H1 (cell line): ENCODE results near the gene PRR7. TPM values are rescaled to one million over a fixed set of nuclear protein-coding genes. Genes with fewer than 3 reads are reported as not detected.

Experiments
- CTCF ChIA-PET: fragments of 300-600 bp; sonication (Branson Sonifier 250); formaldehyde crosslinking; loops from one replicate; lab custom pipeline; 2021; ENCODE audit not compliant: partially characterized antibody; lab: Charles Lee
- POLR2A ChIA-PET: fragments of 300-600 bp; sonication (Branson Sonifier 250); formaldehyde crosslinking; loops from one replicate; lab custom pipeline; 2021; ENCODE audit warnings: inconsistent platforms; ENCODE audit not compliant: partially characterized antibody; lab: Charles Lee
- DNase-seq, 2 experiments: peaks; one replicate each; pipeline versions ENCODE4 v3.0.0 to v3.0.0-alpha.2; 2010 to 2022; ENCODE audit warnings: low spot score in 2 of 2, low read depth in 1 of 2, mixed read lengths in 1 of 2
- FAIRE-seq: peaks from 2 replicates; lab custom pipeline; 2011; peaks lifted over from hg19 to GRCh38; lab: Jason Lieb, UNC
- H2AFZ ChIP-seq: 2 replicates; pipeline ENCODE4 v1.8.1; 2012; ENCODE audit warnings: low read length, inconsistent platforms
- H2AK5ac ChIP-seq: 2 replicates; pipeline ENCODE4 v1.6.1; 2013; ENCODE audit warnings: low read depth, low read length
- H2BK120ac ChIP-seq: replicated peaks from 2 replicates; pipeline ENCODE3; 2013; ENCODE audit warnings: low read depth, low read length, inconsistent platforms
- H2BK12ac ChIP-seq: 2 replicates; pipeline ENCODE4 v1.6.1; 2013; ENCODE audit warnings: low read depth, low read length
- H2BK15ac ChIP-seq: 2 replicates; pipeline ENCODE4 v1.6.1; 2013; ENCODE audit warnings: low read length
- H2BK20ac ChIP-seq: 2 replicates; pipeline ENCODE4 v1.6.1; 2013; ENCODE audit warnings: low read length
- H2BK5ac ChIP-seq: 2 replicates; pipeline ENCODE4 v1.6.1; 2013; ENCODE audit warnings: low read depth, low read length
- H3K14ac ChIP-seq: 2 replicates; pipeline ENCODE4 v1.6.1; 2013; ENCODE audit warnings: inconsistent platforms; ENCODE audit not compliant: insufficient read length
- H3K18ac ChIP-seq: 2 replicates; pipeline ENCODE4 v1.6.1; 2013; ENCODE audit warnings: low read length; ENCODE audit errors: extremely low read depth
- H3K23ac ChIP-seq: 2 replicates; pipeline ENCODE4 v1.6.1; 2013; ENCODE audit warnings: inconsistent platforms; ENCODE audit not compliant: insufficient read length
- H3K23me2 ChIP-seq: 2 replicates; pipeline ENCODE4 v1.6.1; 2013; ENCODE audit warnings: low read depth, low read length
- H3K27ac ChIP-seq: 2 replicates; pipeline ENCODE4 v1.6.1; 2011; ENCODE audit warnings: low read depth, low read length, inconsistent platforms
- H3K27me3 ChIP-seq, 4 experiments: replicated peaks in 1 of 4; 1 replicate in 1 of 4; 2 replicates in 3 of 4; pipeline versions ENCODE4 v1.6.1 to v1.8.1; 2011 to 2013; ENCODE audit warnings: low read length in 3 of 4, mild to moderate bottlenecking in 3 of 4, inconsistent platforms in 2 of 4, mixed read lengths in 2 of 4, moderate library complexity in 1 of 4; ENCODE audit not compliant: control insufficient read depth in 3 of 4, insufficient read depth in 3 of 4; ENCODE audit errors: extremely low read depth in 1 of 4
- H3K36me3 ChIP-seq, 4 experiments: 2 replicates each; pipeline versions ENCODE4 v1.6.1 to v1.8.1; 2011 to 2013; ENCODE audit warnings: mild to moderate bottlenecking in 4 of 4, low read length in 3 of 4, moderate library complexity in 2 of 4, control low read depth in 1 of 4, inconsistent platforms in 1 of 4; ENCODE audit not compliant: insufficient read depth in 4 of 4, control insufficient read depth in 2 of 4
- H3K4ac ChIP-seq: replicated peaks from 2 replicates; pipeline ENCODE3; 2013; ENCODE audit warnings: low read length, low read depth, mixed read lengths, inconsistent platforms; ENCODE audit not compliant: insufficient read length
- H3K4me1 ChIP-seq, 4 experiments: replicated peaks in 1 of 4; 1 replicate in 1 of 4; 2 replicates in 3 of 4; pipeline versions ENCODE4 v1.6.1 to v1.8.1; 2011 to 2013; ENCODE audit warnings: low read length in 3 of 4, inconsistent platforms in 2 of 4, mixed read lengths in 1 of 4; ENCODE audit not compliant: insufficient read depth in 4 of 4, control insufficient read depth in 3 of 4
- H3K4me2 ChIP-seq, 2 experiments: 2 replicates each; pipeline versions ENCODE4 v1.6.1 to v1.8.1; 2011 to 2013; ENCODE audit warnings: low read depth in 2 of 2, low read length in 2 of 2, control low read depth in 1 of 2, inconsistent platforms in 1 of 2, mild to moderate bottlenecking in 1 of 2; ENCODE audit not compliant: insufficient read depth in 1 of 2
- H3K4me3 ChIP-seq, 4 experiments: fragments of 200-600, 300-600 bp in 1 of 4; sonication (generic), shearing (Covaris generic), sonication (Bioruptor Twin) in 1 of 4; 2 replicates each; pipeline versions ENCODE4 v1.5.1 to v1.8.1; 2011 to 2016; ENCODE audit warnings: low read length in 4 of 4, low read depth in 3 of 4, control low read depth in 2 of 4, inconsistent platforms in 2 of 4, mild to moderate bottlenecking in 2 of 4, mixed read lengths in 1 of 4, moderate library complexity in 1 of 4; ENCODE audit not compliant: insufficient read depth in 2 of 4; ENCODE audit errors: extremely low read depth in 1 of 4
- H3K56ac ChIP-seq: replicated peaks from 2 replicates; pipeline ENCODE3; 2013; ENCODE audit warnings: low read depth, mild to moderate bottlenecking, mixed read lengths, low read length, inconsistent platforms; ENCODE audit not compliant: insufficient read length
- H3K79me1 ChIP-seq: 2 replicates; pipeline ENCODE4 v1.6.1; 2013; ENCODE audit warnings: low read depth, low read length, control low read depth
- H3K79me2 ChIP-seq, 2 experiments: 2 replicates each; pipeline versions ENCODE4 v1.6.1 to v1.8.1; 2012 to 2013; ENCODE audit warnings: low read length in 2 of 2, mild to moderate bottlenecking in 2 of 2, inconsistent platforms in 1 of 2; ENCODE audit not compliant: insufficient read depth in 2 of 2, control insufficient read depth in 1 of 2
- H3K9ac ChIP-seq, 4 experiments: replicated peaks in 1 of 4; 1 replicate in 1 of 4; 2 replicates in 3 of 4; pipeline versions ENCODE4 v1.6.1 to v1.8.1; 2011 to 2013; ENCODE audit warnings: low read depth in 3 of 4, low read length in 3 of 4, control low read depth in 2 of 4, mild to moderate bottlenecking in 2 of 4, moderate library complexity in 2 of 4, inconsistent platforms in 1 of 4; ENCODE audit errors: extremely low read depth in 1 of 4
- H3K9me3 ChIP-seq, 2 experiments: 2 replicates each; pipeline versions ENCODE4 v1.6.1 to v1.8.1; 2012 to 2013; ENCODE audit warnings: mild to moderate bottlenecking in 2 of 2, moderate library complexity in 2 of 2, control low read depth in 1 of 2, inconsistent platforms in 1 of 2, low read depth in 1 of 2, low read length in 1 of 2, mixed read lengths in 1 of 2; ENCODE audit not compliant: insufficient read depth in 2 of 2
- H4K20me1 ChIP-seq, 2 experiments: replicated peaks in 1 of 2; 2 replicates each; pipeline versions ENCODE3 to v1.8.1; 2011 to 2013; ENCODE audit warnings: inconsistent platforms in 2 of 2, low read length in 2 of 2, mild to moderate bottlenecking in 1 of 2; ENCODE audit not compliant: insufficient read depth in 2 of 2, control insufficient read depth in 1 of 2
- H4K5ac ChIP-seq: 2 replicates; pipeline ENCODE4 v1.6.1; 2013; ENCODE audit warnings: low read length, low read depth, mixed read lengths, inconsistent platforms; ENCODE audit not compliant: insufficient read length
- H4K8ac ChIP-seq: 2 replicates; pipeline ENCODE4 v1.8.0; 2013; ENCODE audit warnings: mild to moderate bottlenecking, moderate library complexity, low read length, inconsistent platforms; ENCODE audit not compliant: insufficient read depth; ENCODE audit errors: extremely low read depth
- H4K91ac ChIP-seq: replicated peaks from 2 replicates; pipeline ENCODE3; 2013; ENCODE audit warnings: low read length, mixed read lengths, inconsistent platforms; ENCODE audit not compliant: insufficient read length
- HDAC2 ChIP-seq, 2 experiments: fragments of 300-600 bp in 1 of 2; sonication (generic) in 1 of 2; IDR thresholded peaks; 2 replicates each; pipeline ENCODE4 v1.6.1; 2011 to 2012; ENCODE audit warnings: low read depth in 2 of 2, low read length in 2 of 2, mild to moderate bottlenecking in 2 of 2, moderate library complexity in 2 of 2, borderline replicate concordance in 1 of 2, inconsistent platforms in 1 of 2
- MAFK ChIP-seq: IDR thresholded peaks from 2 replicates; pipeline ENCODE4 v1.6.1; 2012; ENCODE audit warnings: low read depth, mild to moderate bottlenecking, improper control_type of control experiment, low read length
- PHF8 ChIP-seq: fragments of 200-600 bp; sonication (generic); conservative IDR thresholded peaks from 2 replicates; pipeline ENCODE4 v1.7.1; 2012; ENCODE audit warnings: low read depth, mild to moderate bottlenecking, inconsistent platforms, low read length, moderate library complexity
- POLR2AphosphoS5 ChIP-seq: IDR thresholded peaks from 2 replicates; pipeline ENCODE4 v1.6.1; 2011; ENCODE audit warnings: low read depth, low read length
- SIN3A ChIP-seq, 2 experiments: IDR thresholded peaks in 1 of 2; conservative IDR thresholded peaks in 1 of 2; 2 replicates each; pipeline ENCODE4 v1.6.1; 2011 to 2012; ENCODE audit warnings: low read length in 2 of 2, improper control_type of control experiment in 1 of 2, low read depth in 1 of 2, mild to moderate bottlenecking in 1 of 2
- SP4 ChIP-seq: IDR thresholded peaks from 2 replicates; pipeline ENCODE4 v1.6.1; 2012; ENCODE audit warnings: low read length, inconsistent platforms
- TAF7 ChIP-seq: optimal IDR thresholded peaks from 2 replicates; pipeline ENCODE3; 2011; ENCODE audit warnings: low read depth, mild to moderate bottlenecking, inconsistent platforms, low read length, moderate library complexity, borderline replicate concordance
- WGBS, 2 experiments: shearing (Covaris generic) in 1 of 2; methylation state at CpG; one replicate each; pipeline versions ENCODE4 v1.1.6 to v1.1.7; 2013 to 2015; ENCODE audit warnings: low lambda C conversion rate in 2 of 2, mixed read lengths in 2 of 2, inconsistent platforms in 1 of 2, low coverage in 1 of 2, missing lambda C conversion rate in 1 of 2; ENCODE audit not compliant: insufficient replicate concordance in 2 of 2, insufficient coverage in 1 of 2, insufficient read length in 1 of 2; ENCODE audit errors: extremely low coverage in 1 of 2, missing lambda C conversion rate in 1 of 2; 5-methylcytosine and 5-hydroxymethylcytosine counted together
- polyA plus RNA-seq, 7 experiments: library from polyadenylated mRNA; depleted of rRNA in 3 of 7; stranded (reverse) in 5 of 7; unstranded in 2 of 7; fragments of >200 nt in 5 of 7; fragments of 200-250 nt in 2 of 7; gene quantifications; 1 replicate in 5 of 7; 2 replicates in 1 of 7; 4 replicates in 1 of 7; pipeline versions ENCODE4 v1.2.1 to v1.2.3, GENCODE V29; 2011 to 2013; ENCODE audit warnings: missing spikeins in 2 of 7, mixed read lengths in 2 of 7
- total RNA-seq: library from RNA; stranded (reverse); fragmentation: NEBNext Ultra II Directional; extraction: Animal tissue kit (Norgen Biotek cat#: 25700); gene quantifications from 2 replicates; pipeline ENCODE4 v1.2.1, GENCODE V29; 2021

Gene PRR7
- total and polyA plus RNA-seq, 2 of the 8 experiments (the other 6 are each of a cell fraction or from before 2014, with no cell fraction given), result 8.0 to 11.8 TPM

DNA sequence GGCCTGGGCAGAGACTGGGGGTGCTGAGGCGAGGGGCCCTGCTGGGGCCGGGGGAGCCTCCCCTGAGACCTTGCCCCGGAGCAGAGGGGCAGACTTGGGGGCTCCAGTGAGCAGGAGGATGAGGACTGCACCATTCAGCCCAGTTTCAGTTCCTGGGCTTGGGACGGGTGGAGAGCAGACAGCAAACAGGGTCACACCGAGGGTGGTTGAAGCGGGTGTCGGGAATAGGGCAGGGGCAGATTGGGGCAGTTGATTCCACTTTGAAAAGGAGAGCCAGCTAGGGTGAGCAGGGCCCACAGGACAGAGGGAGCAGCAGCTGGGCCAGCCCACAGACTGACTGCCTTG is 15.7 kb upstream of the PRR7 start:
- DNase-seq (no peak), FAIRE-seq (no peak)
- Histone ChIP-seq H3K4me1 (peaks cover 0 to 14% (median 9%) of the 10 kb centered on the region in 4 experiments; a peak in 5 of 7 replicates), H3K56ac (no peak overlapping the region), H3K9me3 (no peaks in the 10 kb centered on the region), H3K9ac (no peak overlapping the region), H2BK15ac (no peak overlapping the region), H3K23ac (no peak overlapping the region), H2BK5ac (no peak overlapping the region), H2AK5ac (no peak overlapping the region), H3K23me2 (peaks cover 4% of the 10 kb centered on the region; the same call in 1 of the 2 replicates), H3K27me3 (no peaks in the 10 kb centered on the region), H2BK120ac (no peak overlapping the region), H4K8ac (no peak overlapping the region), H4K91ac (no peak overlapping the region), H3K18ac (no peak overlapping the region), H3K14ac (no peak overlapping the region), H2BK20ac (no peak overlapping the region), H3K4me2 (no peak overlapping the region), H3K79me2 (peaks cover 0 to 26% of the 10 kb centered on the region in 2 experiments; a peak in 2 of 4 replicates), H3K79me1 (peaks cover 16% of the 10 kb centered on the region), H4K20me1 (peaks cover 15 to 26% of the 10 kb centered on the region in 2 experiments), H2AFZ (no peak overlapping the region), H4K5ac (no peak overlapping the region), H3K27ac (no peak overlapping the region), H3K4me3 (no peak overlapping the region), H3K4ac (no peak overlapping the region), H3K36me3 (peaks cover 7 to 39% (median 26%) of the 10 kb centered on the region in 4 experiments; a peak in 6 of 8 replicates), H2BK12ac (no peak overlapping the region)
- WGBS, 2 experiments, result 97% methylated on average over 7 of the region's 7 CpGs; no CpG with 5 or more reads in 1 of the 2 experiments
- CTCF ChIA-PET, result interaction anchor here (1.5 to 5.9 kb wide), 5 partner anchors 23 to 61 kb away, joined by 4 to 34 read pairs (median 24); no protein-coding TSS in a partner anchor
- TF ChIP-seq POLR2AphosphoS5 (no peak), PHF8 (no peak), TAF7 (no peak), SIN3A (conservative IDR thresholded peaks at IDR 0.05 in 1 of 2, IDR thresholded peaks at IDR 0.05 in 1 of 2; ENCODE audit: low read depth in 1 of 2, low read length in 2 of 2) (no peak), MAFK (no peak), HDAC2 (IDR thresholded peaks at IDR 0.05; ENCODE audit: borderline replicate concordance in 1 of 2, low read depth in 2 of 2, low read length in 2 of 2) (no peak), SP4 (no peak)
- POLR2A ChIA-PET, result interaction anchor here (1.1 to 24.2 kb wide), 5 partner anchors 14 to 58 kb away, joined by 3 to 460 read pairs (median 10); partner anchors contain the start of gene PRR7
